GM21367 (cell line): ENCODE measurements around the gene MYO1H.
A peak's percentile ranks its signal among the peaks of the same experiment; 100 is the strongest.
"Not testable (repeated sequence)": the region's sequence is repeated elsewhere in the genome, so short reads cannot be mapped to it uniquely, and the experiment has no call there.

Source experiments
- ATAC-seq: cut with Tn5 transposase; IDR thresholded peaks from one replicate; pipeline ENCODE4 v1.9.1; 2021; ENCODE audit not compliant: unreplicated experiment

The MYO1H gene

GRCh38 chr12:109469517-109469916 is 121.8 kb downstream of the MYO1H start:
- no peak for ATAC-seq

DNA sequence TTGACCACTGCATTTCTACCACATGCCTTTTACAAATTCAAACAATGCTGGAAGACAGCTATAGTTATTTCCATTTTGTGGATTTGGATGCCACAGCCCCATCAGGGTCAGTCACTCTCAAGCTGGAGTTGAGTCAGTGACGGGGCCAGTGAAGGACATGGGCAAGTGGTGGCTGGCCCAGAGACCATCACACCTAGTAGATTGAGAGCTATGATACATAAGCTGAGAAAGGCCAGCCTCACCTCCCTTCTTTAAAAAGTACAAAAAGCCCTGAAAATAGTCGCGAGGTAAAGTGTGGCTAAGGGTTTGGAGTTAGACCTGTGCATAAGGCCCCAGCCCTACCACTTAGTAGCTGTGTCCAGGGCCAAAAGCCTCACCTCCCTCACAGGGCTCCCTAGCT is 125.3 kb downstream of the MYO1H start:
- no peak for ATAC-seq

GRCh38 chr12:109473526-109474270 is 126.0 kb downstream of the MYO1H start:
- not testable (repeated sequence) for ATAC-seq

- ATAC-seq, result no peak
These were observed 127.4 kb downstream of the MYO1H start for GRCh38 chr12:109475121-109475520.

- ATAC-seq, result no peak
These were observed 128.5 kb downstream of the MYO1H start for GRCh38 chr12:109475993-109476806.

DNA sequence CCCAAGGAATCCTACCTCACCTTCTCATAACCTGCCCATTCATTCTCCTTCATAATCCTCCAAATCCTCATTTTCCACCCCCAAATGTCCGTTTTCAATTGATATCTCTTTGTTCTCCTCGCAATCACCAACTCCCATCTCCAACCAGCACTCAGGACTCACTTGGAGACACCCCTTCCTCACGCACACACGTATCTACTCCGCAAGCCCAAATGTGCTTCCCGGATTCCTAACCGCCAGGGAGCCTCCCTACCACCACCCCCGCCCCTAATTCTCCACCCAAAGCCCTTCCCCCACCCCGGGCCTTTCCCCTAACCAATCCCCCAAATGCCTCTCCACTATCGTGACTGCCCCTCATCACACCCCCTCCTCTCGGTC is 129.1 kb downstream of the MYO1H start:
- ATAC-seq, result no peak

DNA sequence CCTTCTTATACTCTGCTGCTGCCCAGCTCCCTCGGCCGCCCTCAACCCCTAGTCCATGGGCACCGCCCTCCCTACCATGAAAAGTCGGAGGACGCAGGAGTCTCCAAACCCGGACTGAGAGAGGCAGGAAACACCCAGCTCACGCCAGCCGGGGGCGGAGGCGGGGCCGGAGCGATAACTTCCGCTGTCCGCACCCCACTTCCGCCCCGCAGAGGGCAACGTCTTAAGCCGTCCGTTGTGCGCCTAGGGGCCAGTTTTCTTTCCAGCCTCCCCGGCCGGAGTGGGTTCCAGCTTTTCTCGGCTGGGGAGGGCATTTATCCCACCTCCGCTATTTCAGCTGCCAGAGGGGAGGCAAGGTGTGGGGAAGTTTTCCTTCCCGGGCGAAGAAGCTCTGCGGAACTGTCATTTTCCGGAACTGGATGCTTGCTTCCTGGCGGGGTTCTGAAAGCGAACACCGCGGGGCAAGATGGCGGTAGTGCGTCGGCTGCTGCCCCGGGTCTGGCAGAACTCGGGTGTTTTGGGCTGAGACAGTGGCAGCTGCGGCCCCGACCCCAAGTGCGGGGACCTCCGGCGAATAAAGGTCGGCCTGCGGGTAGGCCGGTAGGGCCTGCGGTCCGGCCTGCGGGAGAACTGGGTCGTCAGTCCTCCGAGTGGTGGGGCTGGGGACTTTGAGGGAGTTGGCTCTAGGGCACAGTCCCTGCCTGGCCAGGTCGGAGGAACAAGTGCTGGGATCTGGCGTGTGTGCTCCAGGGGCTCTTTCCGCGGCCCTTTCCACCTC is 129.7 kb downstream of the MYO1H start, which contains the start of the genes KCTD10 and UBE3B:
KCTD10 (minus strand) TSS at position 116 of the 778 bp plus-strand sequence; CDS start at position 78, 38 bp downstream.
UBE3B (plus strand) TSS at position 450 of the 778 bp plus-strand sequence. CDS start 5,918 bp downstream, outside the sequence.
- peak; percentile 79 for ATAC-seq

GRCh38 chr12:109477963-109478315 is 130.2 kb downstream of the MYO1H start:
- ATAC-seq, result no peak

DNA sequence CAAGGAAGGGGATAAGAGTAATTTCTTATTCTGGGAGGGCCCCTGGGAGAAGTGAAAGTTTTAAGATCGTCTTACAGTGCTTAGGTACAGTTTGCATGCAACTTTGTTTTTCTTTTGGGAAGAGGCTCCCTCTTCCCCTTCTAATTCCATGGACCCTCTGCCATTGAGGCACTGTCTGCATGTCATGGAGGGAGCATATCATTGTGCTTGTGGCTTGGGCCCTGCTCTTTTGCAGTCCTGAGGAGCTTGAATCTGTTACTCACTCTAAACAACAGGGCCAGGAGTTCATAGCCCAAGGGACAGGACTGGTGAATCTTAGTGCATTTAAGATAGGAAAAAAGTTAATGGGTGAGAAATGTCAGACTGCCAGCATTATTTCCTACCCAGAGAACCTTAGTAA is 132.1 kb downstream of the MYO1H start:
- no peak for ATAC-seq

DNA sequence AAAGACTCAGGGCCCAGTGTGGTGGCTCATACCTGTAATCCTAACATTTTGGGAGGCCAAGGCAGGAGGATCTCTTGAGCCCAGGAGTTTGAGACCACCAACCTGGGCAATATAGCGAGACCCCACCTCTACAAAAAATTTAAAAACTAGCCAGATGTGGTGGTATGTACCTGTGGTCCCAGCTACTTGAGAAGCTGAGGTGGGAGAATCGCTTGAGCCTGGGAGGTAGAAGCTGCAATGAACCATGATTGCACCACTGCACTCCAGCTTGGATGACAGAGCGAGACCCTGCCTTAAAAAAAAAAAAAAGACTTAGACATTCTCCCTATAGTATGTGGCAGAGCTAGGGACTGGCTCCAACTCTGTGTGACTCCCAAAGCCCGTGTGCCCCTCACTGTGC is 132.7 kb downstream of the MYO1H start:
- no peak for ATAC-seq

DNA sequence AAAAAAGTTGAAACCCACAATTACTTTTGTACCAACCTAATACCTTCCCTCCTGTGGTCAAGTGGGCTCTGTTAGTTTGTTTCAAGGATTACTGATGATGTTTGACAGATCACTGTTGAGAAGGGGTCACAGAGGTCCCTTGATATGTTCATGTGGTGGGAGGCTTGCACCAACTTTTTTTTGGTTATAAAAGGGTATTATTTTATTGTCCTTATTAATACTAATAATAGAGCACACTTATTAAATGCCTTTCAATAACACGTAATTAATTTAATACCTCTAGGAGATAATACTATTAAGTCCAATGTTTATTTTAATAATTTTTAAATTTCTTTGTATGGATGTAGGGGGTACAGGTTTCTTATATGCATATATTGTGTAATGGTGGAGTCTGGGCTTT is 134.2 kb downstream of the MYO1H start:
- ATAC-seq, result no peak

- ATAC-seq, result no peak
These were observed 134.8 kb downstream of the MYO1H start for GRCh38 chr12:109482491-109482890.

- no peak for ATAC-seq
These were observed 135.2 kb downstream of the MYO1H start for GRCh38 chr12:109482894-109483293.

DNA sequence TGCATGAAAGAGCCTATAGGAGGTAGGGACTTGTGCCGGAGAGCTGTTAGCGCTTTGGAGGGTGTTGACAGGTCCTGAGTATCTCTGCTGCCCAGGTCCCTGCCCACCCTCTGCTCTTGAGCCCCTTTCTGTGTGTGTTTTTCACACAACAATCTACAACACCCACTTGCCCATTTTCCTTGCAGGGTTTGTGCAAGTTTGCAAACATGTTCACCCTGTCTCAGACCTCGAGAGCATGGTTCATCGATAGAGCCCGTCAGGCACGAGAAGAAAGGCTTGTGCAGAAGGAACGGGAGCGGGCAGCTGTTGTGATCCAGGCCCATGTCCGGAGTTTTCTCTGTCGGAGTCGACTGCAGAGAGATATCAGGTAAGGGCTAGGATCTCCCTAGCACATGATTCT is 135.6 kb downstream of the MYO1H start:
- no peak for ATAC-seq

DNA sequence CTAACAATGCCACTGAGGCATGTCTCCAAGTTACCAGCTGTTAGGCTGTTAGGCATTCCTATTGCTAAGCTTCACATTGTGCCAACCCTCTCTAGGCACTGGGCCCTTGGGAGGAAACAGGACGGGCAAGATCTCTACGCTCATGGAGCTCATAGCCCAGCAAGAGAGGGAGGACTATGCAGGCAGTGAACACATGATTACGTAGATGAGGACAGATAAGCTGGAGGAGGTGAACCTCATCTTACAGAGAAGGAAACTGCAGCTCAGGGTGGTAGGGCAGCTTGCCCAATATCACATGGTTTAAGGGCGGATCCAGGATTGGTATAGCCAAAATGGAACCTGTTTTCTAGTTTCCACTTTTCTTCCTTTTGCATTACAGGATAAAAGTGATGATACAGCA is 137.5 kb downstream of the MYO1H start:
- ATAC-seq, result no peak

- no peak for ATAC-seq
These were observed 139.7 kb downstream of the MYO1H start for GRCh38 chr12:109487181-109488050.

DNA sequence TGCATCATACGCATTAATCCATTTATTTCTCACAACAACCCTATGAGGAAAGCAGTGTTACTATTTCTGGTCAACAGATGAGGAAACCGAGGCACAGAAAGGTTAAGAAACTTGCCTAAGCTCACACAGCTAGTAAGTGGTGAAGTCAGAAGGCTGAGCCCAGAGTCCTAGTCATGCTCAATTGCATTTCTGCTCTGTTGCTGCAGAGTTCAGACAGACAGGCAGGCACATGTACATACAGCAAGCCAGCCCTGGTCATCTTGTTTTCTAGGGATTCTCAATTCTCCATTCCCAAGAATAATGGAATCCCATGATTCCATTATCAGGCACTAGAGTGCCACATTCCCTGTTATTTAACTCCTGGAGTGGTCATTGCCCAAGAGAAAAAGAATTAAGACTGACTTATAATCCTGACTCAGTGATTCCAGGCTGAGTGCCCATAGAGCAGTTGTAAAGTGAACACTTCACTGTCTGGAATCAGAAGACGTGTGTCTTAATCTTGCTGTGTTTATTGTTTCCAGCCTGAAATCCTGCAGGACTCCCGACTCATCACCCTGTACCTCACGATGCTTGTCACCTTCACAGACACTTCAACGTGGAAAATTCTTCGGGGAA is 140.5 kb downstream of the MYO1H start:
- ATAC-seq, result no peak

- no peak for ATAC-seq
These were observed 141.6 kb downstream of the MYO1H start for GRCh38 chr12:109489016-109489954.
